Esophagus squamous epithelium (tissue), 4 donors: ENCODE results near the gene MTX3.

Experiments used
- POLR2A ChIP-seq, 4 donors: fragments of 450-650 bp; IDR thresholded peaks; one replicate each; pipeline ENCODE4 v1.6.1; 2017; ENCODE audit warnings: antibody characterized with exemption in 4 of 4, mild to moderate bottlenecking in 4 of 4, moderate library complexity in 3 of 4
- TF ChIP-seq, protein P1 (sequence below), 6 experiments: fragments of 450-650 bp in 4 of 6; fragments of 200-600 bp in 2 of 6; sonication (generic) in 2 of 6; IDR thresholded peaks; one replicate each; pipeline ENCODE4 v1.5.1; 2016 to 2019; ENCODE audit warnings: antibody characterized with exemption in 6 of 6, mild to moderate bottlenecking in 4 of 6, moderate library complexity in 4 of 6

DNA sequence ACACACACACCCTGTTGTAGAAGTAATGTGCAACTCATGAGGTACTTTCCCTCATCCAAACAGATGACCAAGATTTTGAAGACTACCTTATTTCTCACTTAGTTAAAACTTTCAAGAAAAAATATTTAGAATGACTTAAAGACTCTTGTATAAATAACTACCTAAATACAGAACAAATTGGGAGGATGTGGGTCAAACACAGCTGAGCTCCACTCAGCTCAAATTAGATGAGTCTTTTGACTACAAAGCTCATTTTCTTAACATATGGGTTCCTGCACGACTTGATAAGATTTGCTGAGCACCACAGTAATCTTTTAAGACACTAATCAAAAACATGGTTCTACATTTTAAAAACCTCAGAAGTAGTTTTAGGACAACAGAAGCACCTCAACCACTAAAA lies 8.9 kb downstream of the MTX3 start:
- TF ChIP-seq, protein P1, sequence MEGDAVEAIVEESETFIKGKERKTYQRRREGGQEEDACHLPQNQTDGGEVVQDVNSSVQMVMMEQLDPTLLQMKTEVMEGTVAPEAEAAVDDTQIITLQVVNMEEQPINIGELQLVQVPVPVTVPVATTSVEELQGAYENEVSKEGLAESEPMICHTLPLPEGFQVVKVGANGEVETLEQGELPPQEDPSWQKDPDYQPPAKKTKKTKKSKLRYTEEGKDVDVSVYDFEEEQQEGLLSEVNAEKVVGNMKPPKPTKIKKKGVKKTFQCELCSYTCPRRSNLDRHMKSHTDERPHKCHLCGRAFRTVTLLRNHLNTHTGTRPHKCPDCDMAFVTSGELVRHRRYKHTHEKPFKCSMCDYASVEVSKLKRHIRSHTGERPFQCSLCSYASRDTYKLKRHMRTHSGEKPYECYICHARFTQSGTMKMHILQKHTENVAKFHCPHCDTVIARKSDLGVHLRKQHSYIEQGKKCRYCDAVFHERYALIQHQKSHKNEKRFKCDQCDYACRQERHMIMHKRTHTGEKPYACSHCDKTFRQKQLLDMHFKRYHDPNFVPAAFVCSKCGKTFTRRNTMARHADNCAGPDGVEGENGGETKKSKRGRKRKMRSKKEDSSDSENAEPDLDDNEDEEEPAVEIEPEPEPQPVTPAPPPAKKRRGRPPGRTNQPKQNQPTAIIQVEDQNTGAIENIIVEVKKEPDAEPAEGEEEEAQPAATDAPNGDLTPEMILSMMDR (IDR thresholded peaks at IDR 0.05): no peak
- no peak for TF ChIP-seq POLR2A (IDR thresholded peaks at IDR 0.05)
